Neuronal stem cell (in vitro differentiated cells): ENCODE data around the gene PIEZO2.

Source experiments
- DNase-seq: peaks from one replicate; pipeline ENCODE4 v3.0.0-alpha.2; 2013; ENCODE audit warnings: low spot score
- H2AFZ ChIP-seq: one replicate; pipeline ENCODE4 v1.6.1; 2013; ENCODE audit warnings: mild to moderate bottlenecking, low read length, inconsistent platforms
- H2AK5ac ChIP-seq: 2 replicates; pipeline ENCODE4 v1.6.1; 2013; ENCODE audit warnings: low read depth, mild to moderate bottlenecking, inconsistent platforms, low read length, moderate library complexity, mixed read lengths
- H2BK120ac ChIP-seq: 2 replicates; pipeline ENCODE4 v1.6.1; 2013; ENCODE audit warnings: low read depth, mild to moderate bottlenecking, inconsistent platforms, low read length, moderate library complexity, mixed read lengths
- H2BK12ac ChIP-seq: one replicate; pipeline ENCODE4 v1.6.1; 2013; ENCODE audit warnings: low read length, inconsistent platforms
- H2BK15ac ChIP-seq: 2 replicates; pipeline ENCODE4 v1.6.1; 2013; ENCODE audit warnings: mild to moderate bottlenecking, low read length, inconsistent platforms, mixed read lengths
- H2BK5ac ChIP-seq: one replicate; pipeline ENCODE4 v1.6.1; 2013; ENCODE audit warnings: inconsistent platforms, mild to moderate bottlenecking, low read length, moderate library complexity
- H3K14ac ChIP-seq: one replicate; pipeline ENCODE4 v1.6.1; 2013; ENCODE audit warnings: low read length, inconsistent platforms
- H3K18ac ChIP-seq: 2 replicates; pipeline ENCODE4 v1.6.1; 2013; ENCODE audit warnings: low read length, inconsistent platforms
- H3K23ac ChIP-seq: 2 replicates; pipeline ENCODE4 v1.6.1; 2013; ENCODE audit warnings: low read depth, mild to moderate bottlenecking, mixed read lengths, low read length, inconsistent platforms; ENCODE audit not compliant: poor library complexity
- H3K27ac ChIP-seq: replicated peaks from 3 replicates; pipeline ENCODE4 v1.5.1; 2013; ENCODE audit warnings: low read length, inconsistent platforms
- H3K27me3 ChIP-seq, 3 experiments: 2 replicates each; pipeline ENCODE4 v1.6.1; 2013; ENCODE audit warnings: low read length in 3 of 3, mild to moderate bottlenecking in 2 of 3, inconsistent platforms in 1 of 3, low read depth in 1 of 3, mixed read lengths in 1 of 3, moderate library complexity in 1 of 3; ENCODE audit not compliant: control insufficient read depth in 3 of 3, insufficient read depth in 3 of 3
- H3K36me3 ChIP-seq, 2 donors: replicated peaks in 1 of 2; 2 replicates each; pipeline ENCODE4 v1.6.1; 2013; ENCODE audit warnings: low read length in 2 of 2; ENCODE audit not compliant: control insufficient read depth in 2 of 2, insufficient read depth in 2 of 2
- H3K4ac ChIP-seq: 2 replicates; pipeline ENCODE4 v1.6.1; 2013; ENCODE audit warnings: inconsistent platforms, mild to moderate bottlenecking, low read length, moderate library complexity
- H3K4me1 ChIP-seq, 2 donors: 1 replicate in 1 of 2; 2 replicates in 1 of 2; pipeline ENCODE4 v1.6.1; 2013; ENCODE audit warnings: low read length in 2 of 2, low read depth in 1 of 2; ENCODE audit not compliant: control insufficient read depth in 2 of 2, insufficient read depth in 1 of 2
- H3K4me2 ChIP-seq: one replicate; pipeline ENCODE4 v1.6.1; 2013; ENCODE audit warnings: mild to moderate bottlenecking, low read length, inconsistent platforms; ENCODE audit not compliant: insufficient read depth, poor library complexity, severe bottlenecking
- H3K4me3 ChIP-seq, 2 donors: 2 replicates each; pipeline ENCODE4 v1.5.1; 2013; ENCODE audit warnings: low read length in 2 of 2, mild to moderate bottlenecking in 2 of 2, inconsistent platforms in 1 of 2, moderate library complexity in 1 of 2
- H3K79me1 ChIP-seq: one replicate; pipeline ENCODE4 v1.6.1; 2013; ENCODE audit warnings: low read depth, mild to moderate bottlenecking, inconsistent platforms, low read length, moderate library complexity
- H3K9ac ChIP-seq: one replicate; pipeline ENCODE4 v1.6.1; 2013; ENCODE audit warnings: mild to moderate bottlenecking, low read depth, low read length, inconsistent platforms; ENCODE audit not compliant: poor library complexity
- H3K9me3 ChIP-seq, 2 donors: replicated peaks in 1 of 2; 2 replicates each; pipeline versions ENCODE3 to v1.6.1; 2013; ENCODE audit warnings: low read length in 2 of 2, mild to moderate bottlenecking in 2 of 2, inconsistent platforms in 1 of 2, low read depth in 1 of 2, mixed read lengths in 1 of 2, moderate library complexity in 1 of 2; ENCODE audit not compliant: control insufficient read depth in 2 of 2, insufficient read depth in 1 of 2
- H4K8ac ChIP-seq: one replicate; pipeline ENCODE4 v1.6.1; 2013; ENCODE audit warnings: low read depth, mild to moderate bottlenecking, inconsistent platforms, low read length, moderate library complexity
- H4K91ac ChIP-seq: one replicate; pipeline ENCODE4 v1.6.1; 2013; ENCODE audit warnings: low read length, low read depth, mild to moderate bottlenecking, inconsistent platforms; ENCODE audit not compliant: poor library complexity
- WGBS, 2 donors: extraction: QIAGEN DNeasy Blood & Tissue Kit; methylation state at CpG; one replicate each; pipeline ENCODE4 v1.1.7; 2013; ENCODE audit warnings: missing lambda C conversion rate in 2 of 2, mixed read lengths in 1 of 2; ENCODE audit not compliant: insufficient read length in 2 of 2, insufficient replicate concordance in 1 of 2; ENCODE audit errors: extremely low coverage in 2 of 2; 5-methylcytosine and 5-hydroxymethylcytosine counted together

Gene PIEZO2

DNA sequence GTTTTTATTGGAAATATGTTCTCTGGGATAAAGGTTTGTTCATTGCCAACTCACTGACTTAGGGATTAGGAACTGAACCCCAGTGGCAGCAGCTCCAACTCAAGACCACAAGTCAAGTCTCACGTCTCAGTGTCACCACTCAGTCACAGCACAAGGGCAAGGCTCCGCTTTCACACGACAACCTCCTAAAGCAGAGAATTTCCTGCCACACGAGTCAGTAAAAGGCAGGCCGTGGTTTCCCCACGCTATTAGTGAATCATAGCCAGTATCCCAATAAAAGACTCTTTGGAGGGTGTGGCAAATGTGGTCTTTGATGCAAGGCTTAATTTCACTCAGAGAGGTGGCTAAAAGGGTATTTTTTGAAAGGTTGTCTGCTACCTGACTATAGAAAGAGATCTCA, 57.6 kb downstream of the PIEZO2 start:
- no CpG with 5 or more reads among the region's 6 CpGs for WGBS, 2 donors
- H2BK15ac ChIP-seq: no peak overlapping the region
- H3K14ac ChIP-seq: no peak overlapping the region
- H3K79me1 ChIP-seq: no peaks in the 10 kb centered on the region
- no peak overlapping the region for H2BK12ac ChIP-seq
- H2AK5ac ChIP-seq: no peak overlapping the region
- DNase-seq: no peak
- H2BK5ac ChIP-seq: no peak overlapping the region
- no peaks in the 10 kb centered on the region for H3K27me3 ChIP-seq
- no peak overlapping the region for H4K8ac ChIP-seq
- no peak overlapping the region for H3K23ac ChIP-seq
- no peak overlapping the region for H2BK120ac ChIP-seq
- no peak overlapping the region for H4K91ac ChIP-seq
- no peak overlapping the region for H3K4me2 ChIP-seq
- no peak overlapping the region for H3K4ac ChIP-seq
- no peak overlapping the region for H3K9ac ChIP-seq
- H3K9me3 ChIP-seq: no peaks in the 10 kb centered on the region
- H3K27ac ChIP-seq: no peak overlapping the region
- no peak overlapping the region for H3K4me3 ChIP-seq
- H2AFZ ChIP-seq: no peak overlapping the region
- no peak overlapping the region for H3K18ac ChIP-seq
- no peaks in the 10 kb centered on the region for H3K36me3 ChIP-seq
- H3K4me1 ChIP-seq: peaks cover 0 to 4% of the 10 kb centered on the region in 2 donors

DNA sequence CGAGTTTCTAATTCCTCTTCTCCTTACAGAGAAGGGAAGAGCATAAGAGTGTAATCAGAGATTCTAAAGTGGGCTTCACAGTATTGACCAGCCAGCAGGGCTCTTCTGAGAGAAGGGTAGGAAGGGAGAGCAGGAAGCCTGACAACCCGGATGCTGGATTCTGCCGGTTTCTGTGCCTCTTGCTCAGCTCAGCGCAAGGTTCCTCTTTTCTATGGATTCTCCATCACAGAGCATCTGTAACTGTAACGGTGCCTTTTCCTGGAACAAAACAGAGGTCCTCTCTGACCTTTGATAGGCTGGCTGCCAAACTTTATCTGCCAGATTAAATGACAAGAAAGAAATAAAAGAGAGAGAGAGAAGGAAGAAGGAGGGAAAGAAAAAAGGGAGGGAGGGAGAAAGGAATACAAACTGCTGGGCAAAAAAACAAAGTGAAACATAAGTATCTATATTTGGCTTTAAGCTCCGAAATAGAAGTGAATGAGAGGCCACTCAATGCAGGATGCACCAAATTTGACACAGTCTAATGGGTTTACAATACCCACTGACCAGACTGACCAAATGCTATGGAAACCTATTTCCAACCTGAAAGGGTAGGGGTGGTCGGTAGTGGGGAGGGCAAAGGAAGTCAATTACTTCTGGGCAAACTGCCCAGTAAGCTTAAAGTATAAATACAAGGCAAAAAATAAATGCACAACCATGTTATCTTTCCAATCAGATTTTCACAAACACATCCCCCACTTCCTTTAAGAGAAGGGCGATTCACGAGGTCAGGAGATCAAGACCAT, 59.2 kb downstream of the PIEZO2 start:
- no peak for DNase-seq

DNA sequence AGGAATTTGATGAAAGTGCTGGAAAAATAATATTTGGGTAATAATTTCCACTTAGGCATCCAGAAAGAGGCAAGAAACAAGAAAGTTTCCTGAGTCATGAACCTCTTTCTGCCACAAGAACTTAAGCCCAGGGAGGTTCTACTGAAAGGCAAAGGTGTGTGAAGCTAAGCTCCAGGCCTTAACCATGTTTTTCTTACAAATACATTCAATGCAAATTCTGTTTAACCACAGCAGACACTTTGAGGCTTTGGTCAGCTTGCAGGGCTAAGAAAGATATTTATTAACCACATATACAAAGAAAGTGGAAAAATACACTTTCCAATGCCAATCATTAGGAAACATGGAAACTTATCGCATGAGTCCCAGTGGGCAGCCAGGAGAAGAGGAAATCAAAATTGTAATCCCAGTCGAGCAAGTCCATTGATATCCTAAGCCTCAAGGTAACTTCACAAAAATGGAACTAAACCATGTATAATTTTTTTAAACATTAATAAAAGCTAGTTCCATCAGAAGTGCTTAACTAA, 68.3 kb downstream of the PIEZO2 start:
- Histone ChIP-seq H3K4ac (no peak overlapping the region), H4K8ac (no peak overlapping the region), H2BK12ac (no peak overlapping the region), H3K27me3 (peaks cover 0 to 2% (median 0%) of the 10 kb centered on the region in 3 experiments), H3K4me1 (no peaks in the 10 kb centered on the region), H3K9ac (no peak overlapping the region), H2BK5ac (no peak overlapping the region), H3K14ac (no peak overlapping the region), H3K18ac (no peak overlapping the region), H2BK15ac (no peak overlapping the region), H3K9me3 (peaks cover 0 to 1% of the 10 kb centered on the region in 2 donors), H2AFZ (no peak overlapping the region), H3K4me3 (no peak overlapping the region), H3K36me3 (peaks cover 0 to 1% of the 10 kb centered on the region in 2 donors), H2BK120ac (no peak overlapping the region), H2AK5ac (no peak overlapping the region), H3K23ac (no peak overlapping the region), H3K79me1 (no peaks in the 10 kb centered on the region), H3K27ac (no peak overlapping the region), H3K4me2 (no peak overlapping the region), H4K91ac (no peak overlapping the region)
- no CpG with 5 or more reads among the region's 2 CpGs for WGBS, 2 donors
- no peak for DNase-seq

More for the DNA sequence above, 59.2 kb downstream of the PIEZO2 start:
- H4K91ac ChIP-seq: no peak overlapping the region
- no peak overlapping the region for H2BK15ac ChIP-seq
- H2BK5ac ChIP-seq: no peak overlapping the region
- H3K27ac ChIP-seq: no peak overlapping the region
- no peak overlapping the region for H3K18ac ChIP-seq
- no peak overlapping the region for H3K4me3 ChIP-seq
- no CpG with 5 or more reads among the region's 9 CpGs for WGBS, 2 donors
- no peak overlapping the region for H2BK12ac ChIP-seq
- H2AK5ac ChIP-seq: no peak overlapping the region
- H3K27me3 ChIP-seq: no peaks in the 10 kb centered on the region
- no peaks in the 10 kb centered on the region for H3K9me3 ChIP-seq
- H3K79me1 ChIP-seq: no peaks in the 10 kb centered on the region
- no peaks in the 10 kb centered on the region for H3K36me3 ChIP-seq
- H3K23ac ChIP-seq: no peak overlapping the region
- no peak overlapping the region for H3K9ac ChIP-seq
- H3K4me2 ChIP-seq: no peak overlapping the region
- H4K8ac ChIP-seq: no peak overlapping the region
- peaks cover 0 to 4% of the 10 kb centered on the region in 2 donors for H3K4me1 ChIP-seq
- no peak overlapping the region for H3K14ac ChIP-seq
- H3K4ac ChIP-seq: no peak overlapping the region
- no peak overlapping the region for H2AFZ ChIP-seq
- H2BK120ac ChIP-seq: no peak overlapping the region

DNA sequence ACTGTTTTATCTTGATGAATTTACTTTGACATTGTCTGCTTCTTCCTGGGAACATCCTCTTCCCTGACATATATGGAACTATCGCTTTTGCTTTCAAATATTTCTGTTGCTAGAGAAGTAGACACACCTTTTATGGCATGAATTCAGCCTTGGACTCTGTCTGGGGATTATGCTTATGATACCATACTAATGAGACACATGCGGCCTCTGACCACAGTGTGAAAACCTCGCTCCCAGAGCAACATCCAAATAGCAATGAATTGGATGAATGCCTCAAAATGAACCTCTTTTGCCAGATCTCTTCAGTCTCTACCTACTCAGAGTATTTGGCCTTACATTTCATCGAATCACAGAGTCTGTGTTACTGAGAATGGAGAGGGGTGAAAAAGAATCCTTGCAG, 70.9 kb downstream of the PIEZO2 start:
- Histone ChIP-seq H2BK120ac (no peak overlapping the region), H3K4ac (no peak overlapping the region), H2AK5ac (no peak overlapping the region), H3K23ac (no peak overlapping the region), H3K18ac (no peak overlapping the region), H4K8ac (no peak overlapping the region), H3K27ac (no peak overlapping the region), H2AFZ (no peak overlapping the region), H3K79me1 (no peaks in the 10 kb centered on the region), H2BK5ac (no peak overlapping the region), H3K14ac (no peak overlapping the region), H4K91ac (no peak overlapping the region), H2BK12ac (no peak overlapping the region), H3K36me3 (peaks cover 0 to 1% of the 10 kb centered on the region in 2 donors), H2BK15ac (no peak overlapping the region), H3K27me3 (peaks cover 0 to 2% (median 0%) of the 10 kb centered on the region in 3 experiments), H3K4me3 (no peak overlapping the region), H3K4me2 (no peak overlapping the region), H3K9ac (no peak overlapping the region), H3K9me3 (peaks cover 0 to 1% of the 10 kb centered on the region in 2 donors), H3K4me1 (no peaks in the 10 kb centered on the region)
- no peak for DNase-seq
- WGBS, 2 donors: no CpG with 5 or more reads among the region's 4 CpGs
